Small intestine (tissue), 7 donors: ENCODE results near the gene BCAS3. TPM values are rescaled to one million over a fixed set of nuclear protein-coding genes. Genes with fewer than 3 reads are reported as not detected.
A peak's percentile ranks its signal among the peaks of the same experiment; 100 is the strongest.

ENCODE experiments used
- DNase-seq, 2 donors: peaks; one replicate each; pipeline versions ENCODE4 v3.0.0 to v3.0.0-alpha.2; 2013
- FAIRE-seq: peaks from 2 replicates; lab custom pipeline; 2012; peaks lifted over from hg19 to GRCh38; lab: Jason Lieb, UNC
- H3K27ac ChIP-seq, 3 donors: one replicate each; pipeline ENCODE4 v1.5.1; 2013; ENCODE audit warnings: low read length in 2 of 3, mild to moderate bottlenecking in 2 of 3, control low read depth in 1 of 3, inconsistent platforms in 1 of 3, low read depth in 1 of 3, moderate library complexity in 1 of 3
- H3K27me3 ChIP-seq, 3 donors: one replicate each; pipeline ENCODE4 v1.6.1; 2013; ENCODE audit warnings: low read length in 3 of 3, inconsistent platforms in 1 of 3; ENCODE audit not compliant: control insufficient read depth in 3 of 3, insufficient read depth in 3 of 3
- H3K36me3 ChIP-seq, 3 donors: one replicate each; pipeline ENCODE4 v1.6.1; 2013; ENCODE audit warnings: low read length in 3 of 3, inconsistent platforms in 1 of 3, low read depth in 1 of 3, mild to moderate bottlenecking in 1 of 3, moderate library complexity in 1 of 3; ENCODE audit not compliant: control insufficient read depth in 3 of 3, insufficient read depth in 2 of 3
- H3K4me1 ChIP-seq, 3 donors: one replicate each; pipeline ENCODE4 v1.6.1; 2013; ENCODE audit warnings: low read length in 2 of 3, inconsistent platforms in 1 of 3, low read depth in 1 of 3, mild to moderate bottlenecking in 1 of 3, moderate library complexity in 1 of 3; ENCODE audit not compliant: control insufficient read depth in 3 of 3, insufficient read depth in 2 of 3
- H3K4me3 ChIP-seq, 3 donors: one replicate each; pipeline ENCODE4 v1.5.1; 2013; ENCODE audit warnings: low read length in 3 of 3, control low read depth in 1 of 3, inconsistent platforms in 1 of 3, low read depth in 1 of 3, mild to moderate bottlenecking in 1 of 3, moderate library complexity in 1 of 3
- H3K9me3 ChIP-seq, 2 donors: one replicate each; pipeline ENCODE4 v1.6.1; 2013; ENCODE audit warnings: low read depth in 1 of 2, low read length in 1 of 2; ENCODE audit not compliant: control insufficient read depth in 2 of 2, insufficient read depth in 1 of 2
- WGBS, 3 donors: extraction: QIAGEN DNeasy Blood & Tissue Kit; methylation state at CpG; one replicate each; pipeline ENCODE4 v1.1.7; 2013; 5-methylcytosine and 5-hydroxymethylcytosine counted together
- polyA plus RNA-seq, 4 donors: library from polyadenylated mRNA; stranded (reverse) in 3 of 4; unstranded in 1 of 4; fragments of 200-250 nt in 3 of 4; fragments of 120-200 nt in 1 of 4; gene quantifications; one replicate each; pipeline versions ENCODE4 v1.2.1 to v1.2.3, GENCODE V29; 2013
- donor health status: healthy with polysubstance abuse.
- donor health status: control.
- donor health status: control.
- donor health status: Bipolar disorder and iron deficiency.
- donor health status: healthy.

BCAS3 gene
- polyA plus RNA-seq, 4 donors = 4.4 to 10.5 (median 4.8) TPM

- Histone ChIP-seq H3K4me1 (no peaks in the 10 kb centered on the region), H3K36me3 (peaks cover 0 to 2% (median 2%) of the 10 kb centered on the region in 3 donors), H3K27ac (no peak overlapping the region), H3K4me3 (no peak overlapping the region), H3K27me3 (no peaks in the 10 kb centered on the region), H3K9me3 (peaks cover 0 to 5% of the 10 kb centered on the region in 2 donors)
- no peak for DNase-seq
- no peak for FAIRE-seq
- 67 to 90% (median 86%) methylated on average over 7 of the region's 7 CpGs for WGBS, 3 donors
Measured at GRCh38 chr17:60902399-60902798, 224.7 kb downstream of the BCAS3 start.

DNA sequence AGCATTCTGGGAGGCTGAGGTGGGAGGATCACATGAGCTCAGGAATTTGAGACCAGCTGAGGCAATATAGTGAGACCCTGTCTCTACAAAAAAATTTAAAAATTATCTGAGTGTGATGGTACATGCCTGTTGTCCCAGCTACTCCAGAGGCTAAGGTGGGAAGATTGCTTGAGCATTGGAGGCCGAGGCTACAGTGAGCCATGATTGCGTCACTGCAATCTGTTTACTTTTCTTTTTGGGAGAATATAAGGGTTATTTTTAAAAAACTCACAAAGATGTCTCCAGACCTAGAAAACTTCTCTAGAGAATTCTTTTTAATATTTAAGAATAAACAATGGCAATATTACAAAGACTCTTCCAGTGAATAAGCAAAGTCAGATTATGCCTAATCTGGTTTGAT, 226.9 kb downstream of the BCAS3 start:
- Histone ChIP-seq H3K36me3 (peaks cover 0 to 2% (median 2%) of the 10 kb centered on the region in 3 donors), H3K9me3 (no peaks in the 10 kb centered on the region), H3K4me1 (no peaks in the 10 kb centered on the region), H3K4me3 (no peak overlapping the region), H3K27me3 (no peaks in the 10 kb centered on the region), H3K27ac (no peak overlapping the region)
- FAIRE-seq = no peak
- 94 to 97% (median 97%) methylated on average over 2 of the region's 2 CpGs for WGBS, 3 donors
- DNase-seq = no peak

- WGBS, 3 donors = 95 to 98% (median 97%) methylated on average over 3 of the region's 3 CpGs
- DNase-seq (no peak), FAIRE-seq (no peak)
- no peaks in the 10 kb centered on the region for H3K27me3 ChIP-seq
- H3K36me3 ChIP-seq = peaks cover 0 to 2% (median 2%) of the 10 kb centered on the region in 3 donors
- no peaks in the 10 kb centered on the region for H3K9me3 ChIP-seq
- no peaks in the 10 kb centered on the region for H3K4me1 ChIP-seq
- no peak overlapping the region for H3K4me3 ChIP-seq
- H3K27ac ChIP-seq = no peak overlapping the region
Measured at GRCh38 chr17:60905709-60906108, 228.1 kb downstream of the BCAS3 start.

- H3K27ac ChIP-seq = no peak overlapping the region
- no peak overlapping the region for H3K4me3 ChIP-seq
- H3K4me1 ChIP-seq = no peaks in the 10 kb centered on the region
- WGBS, 3 donors = 67 to 92% (median 92%) methylated on average over 4 of the region's 4 CpGs
- DNase-seq = no peak
- no peak for FAIRE-seq
- H3K36me3 ChIP-seq = peaks cover 0 to 2% (median 0%) of the 10 kb centered on the region in 3 donors
- no peaks in the 10 kb centered on the region for H3K27me3 ChIP-seq
- H3K9me3 ChIP-seq = no peaks in the 10 kb centered on the region
Measured at GRCh38 chr17:60908324-60908723, 230.7 kb downstream of the BCAS3 start.

- Histone ChIP-seq H3K9me3 (no peaks in the 10 kb centered on the region), H3K36me3 (no peaks in the 10 kb centered on the region), H3K4me1 (no peaks in the 10 kb centered on the region), H3K4me3 (no peak overlapping the region), H3K27me3 (no peaks in the 10 kb centered on the region), H3K27ac (no peak overlapping the region)
- FAIRE-seq = peak; percentile 89
- 84 to 95% (median 91%) methylated on average over 1 of the region's 1 CpG for WGBS, 3 donors
- no peak for DNase-seq
Measured at GRCh38 chr17:60909405-60909804, 231.8 kb downstream of the BCAS3 start.

GRCh38 chr17:60910415-60910814, 232.8 kb downstream of the BCAS3 start:
- Histone ChIP-seq H3K4me3 (no peak overlapping the region), H3K36me3 (no peaks in the 10 kb centered on the region), H3K27me3 (no peaks in the 10 kb centered on the region), H3K9me3 (no peaks in the 10 kb centered on the region), H3K27ac (no peak overlapping the region), H3K4me1 (no peaks in the 10 kb centered on the region)
- FAIRE-seq (no peak), DNase-seq (no peak)
- 96 to 98% (median 97%) methylated on average over 6 of the region's 6 CpGs for WGBS, 3 donors

DNA sequence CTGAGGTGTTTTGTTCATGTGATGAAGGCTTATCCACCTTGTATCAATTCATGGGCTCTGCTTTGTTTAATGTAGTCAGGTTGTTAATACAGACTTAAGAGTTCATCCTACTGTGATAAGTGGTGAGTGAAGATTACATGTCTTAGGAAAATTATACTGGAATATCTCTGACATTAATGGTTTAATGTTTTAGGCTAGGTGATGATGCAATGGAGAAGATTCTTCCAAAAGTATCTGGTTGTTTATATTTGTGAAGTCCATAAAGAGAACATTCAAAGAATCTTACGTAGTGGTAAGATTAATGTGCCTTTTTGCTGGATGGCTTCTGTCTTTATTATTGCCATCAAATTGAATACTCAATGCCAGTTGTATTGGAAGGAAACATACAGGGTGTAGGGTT, 236.4 kb downstream of the BCAS3 start:
- no peak overlapping the region for H3K4me3 ChIP-seq

DNA sequence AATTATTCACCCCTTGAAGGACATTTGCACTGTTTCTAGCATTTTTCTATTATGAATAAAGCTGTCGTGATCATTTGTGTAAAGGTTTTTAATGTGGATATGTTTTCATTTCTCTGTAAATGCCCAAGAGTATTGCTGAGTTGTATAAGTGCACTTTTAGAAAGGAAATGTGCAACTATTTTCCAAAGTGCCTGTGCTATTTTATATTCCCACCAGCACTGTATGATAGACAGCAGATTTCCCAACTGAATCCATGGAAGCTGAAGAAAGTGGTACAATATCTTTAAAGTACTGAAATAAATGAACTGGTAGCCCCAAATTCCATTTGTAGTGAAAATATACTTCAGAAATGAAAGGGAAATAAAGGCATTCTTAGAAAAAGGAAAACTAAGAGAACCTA, 238.4 kb downstream of the BCAS3 start:
- H3K27ac ChIP-seq = no peak overlapping the region
- no peak overlapping the region for H3K4me3 ChIP-seq
- H3K4me1 ChIP-seq = no peaks in the 10 kb centered on the region
- WGBS, 3 donors = 88 to 98% (median 97%) methylated on average over 1 of the region's 1 CpG
- DNase-seq = no peak
- peaks cover 0 to 4% of the 10 kb centered on the region in 2 donors for H3K9me3 ChIP-seq
- FAIRE-seq = no peak
- H3K27me3 ChIP-seq = no peaks in the 10 kb centered on the region
- no peaks in the 10 kb centered on the region for H3K36me3 ChIP-seq

More for the DNA sequence above, 236.4 kb downstream of the BCAS3 start:
- Histone ChIP-seq H3K27ac (no peak overlapping the region), H3K9me3 (peaks cover 0 to 4% of the 10 kb centered on the region in 2 donors), H3K27me3 (no peaks in the 10 kb centered on the region), H3K36me3 (no peaks in the 10 kb centered on the region), H3K4me1 (no peaks in the 10 kb centered on the region)
- DNase-seq = no peak
- no peak for FAIRE-seq
- 80 to 100% (median 94%) methylated on average over 1 of the region's 1 CpG for WGBS, 3 donors

- Histone ChIP-seq H3K27me3 (no peaks in the 10 kb centered on the region), H3K9me3 (peaks cover 0 to 4% of the 10 kb centered on the region in 2 donors), H3K4me1 (no peaks in the 10 kb centered on the region), H3K27ac (no peak overlapping the region), H3K4me3 (no peak overlapping the region), H3K36me3 (no peaks in the 10 kb centered on the region)
- DNase-seq = no peak
- WGBS, 3 donors = 86 to 90% (median 87%) methylated on average over 2 of the region's 2 CpGs
- FAIRE-seq = no peak
Measured at GRCh38 chr17:60920107-60920506, 242.5 kb downstream of the BCAS3 start.
